A673 (cell line): ENCODE data around the gene CCR5.

ENCODE experiments used
- EZH2 ChIP-seq: fragments of 200-600 bp; sonication (generic); IDR thresholded peaks from 2 replicates; pipeline ENCODE4 v1.6.1; 2017; ENCODE audit warnings: borderline replicate concordance, low read depth, mild to moderate bottlenecking, mixed read lengths, antibody characterized with exemption, low read length; ENCODE audit not compliant: poor library complexity, severe bottlenecking
- TF ChIP-seq, protein P1 (sequence below): fragments of 300-800, 200-600 bp; sonication (generic); conservative IDR thresholded peaks from 2 replicates; pipeline ENCODE4 v1.5.1; 2017; ENCODE audit warnings: low read depth, mild to moderate bottlenecking, antibody characterized with exemption, low read length, moderate library complexity, mixed read lengths

- TF ChIP-seq EZH2 = no peak
- TF ChIP-seq, protein P1, sequence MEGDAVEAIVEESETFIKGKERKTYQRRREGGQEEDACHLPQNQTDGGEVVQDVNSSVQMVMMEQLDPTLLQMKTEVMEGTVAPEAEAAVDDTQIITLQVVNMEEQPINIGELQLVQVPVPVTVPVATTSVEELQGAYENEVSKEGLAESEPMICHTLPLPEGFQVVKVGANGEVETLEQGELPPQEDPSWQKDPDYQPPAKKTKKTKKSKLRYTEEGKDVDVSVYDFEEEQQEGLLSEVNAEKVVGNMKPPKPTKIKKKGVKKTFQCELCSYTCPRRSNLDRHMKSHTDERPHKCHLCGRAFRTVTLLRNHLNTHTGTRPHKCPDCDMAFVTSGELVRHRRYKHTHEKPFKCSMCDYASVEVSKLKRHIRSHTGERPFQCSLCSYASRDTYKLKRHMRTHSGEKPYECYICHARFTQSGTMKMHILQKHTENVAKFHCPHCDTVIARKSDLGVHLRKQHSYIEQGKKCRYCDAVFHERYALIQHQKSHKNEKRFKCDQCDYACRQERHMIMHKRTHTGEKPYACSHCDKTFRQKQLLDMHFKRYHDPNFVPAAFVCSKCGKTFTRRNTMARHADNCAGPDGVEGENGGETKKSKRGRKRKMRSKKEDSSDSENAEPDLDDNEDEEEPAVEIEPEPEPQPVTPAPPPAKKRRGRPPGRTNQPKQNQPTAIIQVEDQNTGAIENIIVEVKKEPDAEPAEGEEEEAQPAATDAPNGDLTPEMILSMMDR = no peak
These were observed 40.5 kb downstream of the CCR5 start for GRCh38 chr3:46411271-46411670.
